ENCODE results near the gene LCLAT1.

- TF ChIP-seq CTCF (IDR thresholded peaks at IDR 0.05) (no peak), POLR2A (IDR thresholded peaks at IDR 0.05) (no peak)
Measured at GRCh38 chr2:30502310-30502709, 55.3 kb downstream of the LCLAT1 start.

Data from thyroid gland (tissue), 4 donors.